SKM-1 treated with dmso at 0.1 percent for 144 hours (cell line): ENCODE measurements around the gene XIRP2.
"Not testable (repeated sequence)": the region's sequence is repeated elsewhere in the genome, so short reads cannot be mapped to it uniquely, and the experiment has no call there.

Experiments used
- DNase-seq: peaks from one replicate; lab custom pipeline; 2025; ENCODE audit not compliant: unreplicated experiment; lab: John Stamatoyannopoulos, UW

The XIRP2 gene

GRCh38 chr2:166934817-166935216 lies 46.5 kb downstream of the XIRP2 start:
- DNase-seq, result no peak

- no peak for DNase-seq
These were observed 54.1 kb downstream of the XIRP2 start for GRCh38 chr2:166942377-166942776.

- no peak for DNase-seq
These were observed 56.6 kb downstream of the XIRP2 start for GRCh38 chr2:166944909-166945308.

GRCh38 chr2:166957686-166958085 lies 69.4 kb downstream of the XIRP2 start:
- DNase-seq, result peak; percentile 1

- DNase-seq, result no peak
These were observed 70.8 kb downstream of the XIRP2 start for GRCh38 chr2:166958986-166959481.

GRCh38 chr2:166959556-166959955 lies 71.3 kb downstream of the XIRP2 start:
- DNase-seq, result no peak

- DNase-seq, result no peak
These were observed 72.5 kb downstream of the XIRP2 start for GRCh38 chr2:166960702-166961270.

- no peak for DNase-seq
These were observed 73.7 kb downstream of the XIRP2 start for GRCh38 chr2:166961933-166962332.

- DNase-seq, result no peak
These were observed 81.2 kb downstream of the XIRP2 start for GRCh38 chr2:166969486-166969885.

GRCh38 chr2:166972002-166972401 lies 83.7 kb downstream of the XIRP2 start:
- DNase-seq, result no peak

GRCh38 chr2:166972418-166972817 lies 84.1 kb downstream of the XIRP2 start:
- no peak for DNase-seq

GRCh38 chr2:166984188-166984587 lies 95.9 kb downstream of the XIRP2 start:
- DNase-seq, result no peak

- DNase-seq, result no peak
These were observed 96.5 kb downstream of the XIRP2 start for GRCh38 chr2:166984797-166985196.

GRCh38 chr2:166994588-166995336 lies 106.5 kb downstream of the XIRP2 start:
- DNase-seq, result no peak

GRCh38 chr2:166996465-166996864 lies 108.2 kb downstream of the XIRP2 start:
- DNase-seq, result no peak

- DNase-seq, result no peak
These were observed 112.9 kb downstream of the XIRP2 start for GRCh38 chr2:167001165-167001564.

GRCh38 chr2:167005096-167005495 lies 116.8 kb downstream of the XIRP2 start:
- no peak for DNase-seq

GRCh38 chr2:167013227-167013626 lies 124.9 kb downstream of the XIRP2 start:
- no peak for DNase-seq

GRCh38 chr2:167015806-167016205 lies 127.5 kb downstream of the XIRP2 start:
- DNase-seq, result no peak

GRCh38 chr2:167017021-167017420 lies 128.7 kb downstream of the XIRP2 start:
- no peak for DNase-seq

- no peak for DNase-seq
These were observed 130.3 kb downstream of the XIRP2 start for GRCh38 chr2:167018590-167018989.

- DNase-seq, result no peak
These were observed 140.2 kb downstream of the XIRP2 start for GRCh38 chr2:167028503-167028902.

GRCh38 chr2:167034976-167035375 lies 146.7 kb downstream of the XIRP2 start:
- not testable (repeated sequence) for DNase-seq
